ENCODE results near the gene YWHAQ.

GRCh38 chr2:9574331-9574730, 56.5 kb downstream of the YWHAQ start:
- no peak for TF ChIP-seq CTCF (IDR thresholded peaks at IDR 0.05)
- TF ChIP-seq POLR2A (IDR thresholded peaks at IDR 0.05): no peak
